Measurements from ENCODE around the gene FAM118A. TPM values are rescaled to one million over a fixed set of nuclear protein-coding genes. Genes with fewer than 3 reads are reported as not detected.
"Not testable (repeated sequence)": the region's sequence is repeated elsewhere in the genome, so short reads cannot be mapped to it uniquely, and the experiment has no call there.

FAM118A gene
- total RNA-seq, 1 experiment from 2014 or later: 37.9 TPM

- H3K14ac ChIP-seq (ENCODE audit: insufficient read depth, low read length): no peak overlapping the region
- no peaks in the 10 kb centered on the region for H3K27me3 Mint-ChIP-seq (ENCODE audit: low read depth)
- no peak overlapping the region for H3K4me3 Mint-ChIP-seq
- no peaks in the 10 kb centered on the region for H3K79me2 ChIP-seq (ENCODE audit: insufficient read depth, low read length)
- no peaks in the 10 kb centered on the region for H3K9me3 Mint-ChIP-seq
- H3K27ac ChIP-seq (ENCODE audit: insufficient read length, low read depth, low read length): no peak overlapping the region
- H4K91ac ChIP-seq (ENCODE audit: insufficient read length, low read depth, low read length): no peak overlapping the region
- WGBS (ENCODE audit: extremely low coverage, insufficient read length, low lambda C conversion rate): no CpG with 5 or more reads among the region's 12 CpGs
- no peaks in the 10 kb centered on the region for H4K20me1 ChIP-seq (ENCODE audit: control insufficient read depth, insufficient read depth, insufficient read length)
- H3K23ac ChIP-seq (ENCODE audit: insufficient read length, low read depth, low read length): no peak overlapping the region
- H3K4me1 ChIP-seq (ENCODE audit: insufficient read depth, low read length): no peaks in the 10 kb centered on the region
- no peaks in the 10 kb centered on the region for H3K9me3 ChIP-seq (ENCODE audit: control insufficient read depth, low read depth, low read length)
- no peak overlapping the region for H3K18ac ChIP-seq (ENCODE audit: insufficient read length, low read depth, low read length)
- H2BK120ac ChIP-seq (ENCODE audit: low read depth, low read length, poor library complexity, severe bottlenecking): no peak overlapping the region
- no peak overlapping the region for H3T11ph ChIP-seq (ENCODE audit: low read length)
- no peak overlapping the region for H3K4ac ChIP-seq (ENCODE audit: low read depth, low read length)
- H2AK5ac ChIP-seq (ENCODE audit: insufficient read length, low read length): no peak overlapping the region
- no peak for TF ChIP-seq CTCF (conservative IDR thresholded peaks at IDR 0.05)
- no peak for DNase-seq
- peaks cover 3 to 5% of the 10 kb centered on the region in 2 experiments; a peak in 3 of 4 replicates for H3K4me1 Mint-ChIP-seq
- no peak overlapping the region for H3K4me2 ChIP-seq (ENCODE audit: insufficient read depth, insufficient read length, low read length)
- H3K9ac ChIP-seq (ENCODE audit: extremely low read depth, insufficient read length, low read length): no peak overlapping the region
- H4K5ac ChIP-seq (ENCODE audit: insufficient read length, low read depth, low read length): no peak overlapping the region
- H2BK12ac ChIP-seq (ENCODE audit: insufficient read length, low read depth, low read length): no peak overlapping the region
- H3K36me3 Mint-ChIP-seq (ENCODE audit: insufficient read depth in 1 of 3, low read depth in 3 of 3): peaks cover 23 to 54% (median 50%) of the 10 kb centered on the region in 3 experiments; a peak in 6 of 7 replicates
- H2BK5ac ChIP-seq (ENCODE audit: insufficient read length, low read length): no peak overlapping the region
- H4K8ac ChIP-seq (replicated peaks; ENCODE audit: insufficient read length, low read depth, low read length): no peak overlapping the region
- no peaks in the 10 kb centered on the region for H3K27me3 ChIP-seq (ENCODE audit: insufficient read depth, low read length)
- no peaks in the 10 kb centered on the region for H3K23me2 ChIP-seq (ENCODE audit: insufficient read length, low read depth, low read length, poor library complexity, severe bottlenecking)
- peak overlapping the region in 1 of 3 experiments; percentile 51; a peak in 2 of 7 replicates for H3K27ac Mint-ChIP-seq
- no peak overlapping the region for H2BK15ac ChIP-seq (ENCODE audit: low read depth, low read length)
- H2AFZ ChIP-seq (ENCODE audit: low read length): no peak overlapping the region
- H2BK20ac ChIP-seq (ENCODE audit: low read depth, low read length, poor library complexity, severe bottlenecking): no peak overlapping the region
- H3K56ac ChIP-seq (ENCODE audit: insufficient read length, low read depth, low read length): no peak overlapping the region
- H3K79me1 ChIP-seq (ENCODE audit: insufficient read depth, low read depth, low read length, poor library complexity, severe bottlenecking): peaks cover 5% of the 10 kb centered on the region
Observed at GRCh38 chr22:45324311-45324711, 14.6 kb downstream of the FAM118A start.

- H2BK12ac ChIP-seq (ENCODE audit: insufficient read length, low read depth, low read length); H2BK15ac ChIP-seq (ENCODE audit: low read depth, low read length); DNase-seq; H3K27ac Mint-ChIP-seq; H3K4me1 ChIP-seq (ENCODE audit: insufficient read depth, low read length); H3K79me1 ChIP-seq (ENCODE audit: insufficient read depth, low read depth, low read length, poor library complexity, severe bottlenecking); H3K4ac ChIP-seq (ENCODE audit: low read depth, low read length); H3K23ac ChIP-seq (ENCODE audit: insufficient read length, low read depth, low read length); H3K4me2 ChIP-seq (ENCODE audit: insufficient read depth, insufficient read length, low read length); H3K27me3 Mint-ChIP-seq (ENCODE audit: low read depth); H3K56ac ChIP-seq (ENCODE audit: insufficient read length, low read depth, low read length); H3K9me3 ChIP-seq (ENCODE audit: control insufficient read depth, low read depth, low read length); H3K18ac ChIP-seq (ENCODE audit: insufficient read length, low read depth, low read length); H3K9me3 Mint-ChIP-seq; H2AK5ac ChIP-seq (ENCODE audit: insufficient read length, low read length); H4K20me1 ChIP-seq (ENCODE audit: control insufficient read depth, insufficient read depth, insufficient read length); H4K5ac ChIP-seq (ENCODE audit: insufficient read length, low read depth, low read length); H2BK20ac ChIP-seq (ENCODE audit: low read depth, low read length, poor library complexity, severe bottlenecking); H3K14ac ChIP-seq (ENCODE audit: insufficient read depth, low read length); H3K9ac ChIP-seq (ENCODE audit: extremely low read depth, insufficient read length, low read length); H3K79me2 ChIP-seq (ENCODE audit: insufficient read depth, low read length); H2BK120ac ChIP-seq (ENCODE audit: low read depth, low read length, poor library complexity, severe bottlenecking); H2AFZ ChIP-seq (ENCODE audit: low read length); H3T11ph ChIP-seq (ENCODE audit: low read length); H3K4me3 Mint-ChIP-seq; H2BK5ac ChIP-seq (ENCODE audit: insufficient read length, low read length); H3K23me2 ChIP-seq (ENCODE audit: insufficient read length, low read depth, low read length, poor library complexity, severe bottlenecking); H3K27ac ChIP-seq (ENCODE audit: insufficient read length, low read depth, low read length); H3K4me1 Mint-ChIP-seq; H4K91ac ChIP-seq (ENCODE audit: insufficient read length, low read depth, low read length); H4K8ac ChIP-seq (replicated peaks; ENCODE audit: insufficient read length, low read depth, low read length); H3K27me3 ChIP-seq (ENCODE audit: insufficient read depth, low read length): not testable (repeated sequence)
- no CpG with 5 or more reads among the region's 8 CpGs for WGBS (ENCODE audit: extremely low coverage, insufficient read length, low lambda C conversion rate)
- H3K36me3 Mint-ChIP-seq (ENCODE audit: insufficient read depth in 1 of 3, low read depth in 3 of 3): peaks cover 23 to 73% (median 65%) of the 10 kb centered on the region in 3 experiments; a peak in 6 of 7 replicates
Observed at GRCh38 chr22:45328261-45328660, 18.5 kb downstream of the FAM118A start.
